DOHH2 (cell line): ENCODE results near the gene SP140.

Experiments used
- H3F3A ChIP-seq: fragments of 200-600 bp; sonication (generic), shearing (Covaris generic); 2 replicates; pipeline ENCODE4 v1.6.0; 2016; ENCODE audit warnings: antibody characterized with exemption, mild to moderate bottlenecking; ENCODE audit not compliant: control insufficient read depth, insufficient read depth
- H3K27ac ChIP-seq: fragments of 200-600 bp; sonication (generic); 2 replicates; pipeline ENCODE4 v1.5.1; 2014; ENCODE audit warnings: low read depth, mild to moderate bottlenecking, low read length, moderate library complexity
- H3K27me3 ChIP-seq: fragments of 200-600 bp; sonication (generic); 2 replicates; pipeline ENCODE4 v1.6.1; 2014; ENCODE audit warnings: mild to moderate bottlenecking, low read length, mixed read lengths; ENCODE audit not compliant: control insufficient read depth
- H3K36me3 ChIP-seq: fragments of 200-600 bp; sonication (generic); 2 replicates; pipeline ENCODE4 v1.6.1; 2014; ENCODE audit warnings: mild to moderate bottlenecking, low read length, moderate library complexity, mixed read lengths; ENCODE audit not compliant: control insufficient read depth
- H3K4me1 ChIP-seq: fragments of 200-600 bp; sonication (generic); 2 replicates; pipeline ENCODE4 v1.6.1; 2014; ENCODE audit warnings: mild to moderate bottlenecking, low read length, mixed read lengths; ENCODE audit not compliant: control insufficient read depth
- H3K4me2 ChIP-seq: fragments of 200-600 bp; sonication (generic); 2 replicates; pipeline ENCODE4 v1.6.0; 2014; ENCODE audit warnings: mild to moderate bottlenecking, low read length, moderate library complexity
- H3K4me3 ChIP-seq: fragments of 200-600 bp; sonication (generic); 2 replicates; pipeline ENCODE4 v1.5.1; 2014; ENCODE audit warnings: mild to moderate bottlenecking, low read length, mixed read lengths
- H3K79me2 ChIP-seq: fragments of 200-600 bp; sonication (generic); 2 replicates; pipeline ENCODE4 v1.6.1; 2014; ENCODE audit warnings: mild to moderate bottlenecking, low read length, mixed read lengths; ENCODE audit not compliant: control insufficient read depth
- H3K9me2 ChIP-seq: fragments of 200-600 bp; sonication (generic); replicated peaks from 2 replicates; pipeline ENCODE4 v1.6.1; 2014; ENCODE audit warnings: mild to moderate bottlenecking, low read length, mixed read lengths; ENCODE audit not compliant: control insufficient read depth
- H3K9me3 ChIP-seq: fragments of 200-600 bp; sonication (generic); 2 replicates; pipeline ENCODE4 v1.6.1; 2014; ENCODE audit warnings: antibody characterized with exemption, low read length, mixed read lengths; ENCODE audit not compliant: control insufficient read depth, insufficient read depth
- H4K20me1 ChIP-seq: fragments of 200-600 bp; sonication (generic); 2 replicates; pipeline ENCODE4 v1.6.0; 2014; ENCODE audit warnings: low read depth, mild to moderate bottlenecking, antibody characterized with exemption, low read length, moderate library complexity; ENCODE audit not compliant: control insufficient read depth, insufficient read depth
- EZH2phosphoT487 ChIP-seq: fragments of 200-600 bp; sonication (generic); IDR thresholded peaks from 2 replicates; pipeline ENCODE4 v1.6.1; 2017; ENCODE audit warnings: borderline replicate concordance, mild to moderate bottlenecking, antibody characterized with exemption, low read length, moderate library complexity, mixed read lengths
- TF ChIP-seq, protein P1 (sequence below): fragments of 200-600 bp; sonication (generic); IDR thresholded peaks from one replicate; pipeline ENCODE4 v1.5.1; 2014; ENCODE audit warnings: antibody characterized with exemption, mild to moderate bottlenecking, low read depth, low read length; ENCODE audit not compliant: poor library complexity, severe bottlenecking

SP140 gene

GRCh38 chr2:230323385-230324106, 98.0 kb downstream of the SP140 start:
- H3K36me3 ChIP-seq: no peaks in the 10 kb centered on the region
- H3K9me3 ChIP-seq: peaks cover 9% of the 10 kb centered on the region; the same call in 1 of the 2 replicates
- peaks cover 29% of the 10 kb centered on the region for H3K4me1 ChIP-seq
- no peaks in the 10 kb centered on the region for H3K79me2 ChIP-seq
- no peaks in the 10 kb centered on the region for H3K27me3 ChIP-seq
- H3F3A ChIP-seq: no peaks in the 10 kb centered on the region; the same call in 1 of the 2 replicates
- H3K4me2 ChIP-seq: no peak overlapping the region
- no peak overlapping the region for H3K27ac ChIP-seq
- H3K9me2 ChIP-seq: no peaks in the 10 kb centered on the region
- no peak overlapping the region for H3K4me3 ChIP-seq
- TF ChIP-seq, protein P1, sequence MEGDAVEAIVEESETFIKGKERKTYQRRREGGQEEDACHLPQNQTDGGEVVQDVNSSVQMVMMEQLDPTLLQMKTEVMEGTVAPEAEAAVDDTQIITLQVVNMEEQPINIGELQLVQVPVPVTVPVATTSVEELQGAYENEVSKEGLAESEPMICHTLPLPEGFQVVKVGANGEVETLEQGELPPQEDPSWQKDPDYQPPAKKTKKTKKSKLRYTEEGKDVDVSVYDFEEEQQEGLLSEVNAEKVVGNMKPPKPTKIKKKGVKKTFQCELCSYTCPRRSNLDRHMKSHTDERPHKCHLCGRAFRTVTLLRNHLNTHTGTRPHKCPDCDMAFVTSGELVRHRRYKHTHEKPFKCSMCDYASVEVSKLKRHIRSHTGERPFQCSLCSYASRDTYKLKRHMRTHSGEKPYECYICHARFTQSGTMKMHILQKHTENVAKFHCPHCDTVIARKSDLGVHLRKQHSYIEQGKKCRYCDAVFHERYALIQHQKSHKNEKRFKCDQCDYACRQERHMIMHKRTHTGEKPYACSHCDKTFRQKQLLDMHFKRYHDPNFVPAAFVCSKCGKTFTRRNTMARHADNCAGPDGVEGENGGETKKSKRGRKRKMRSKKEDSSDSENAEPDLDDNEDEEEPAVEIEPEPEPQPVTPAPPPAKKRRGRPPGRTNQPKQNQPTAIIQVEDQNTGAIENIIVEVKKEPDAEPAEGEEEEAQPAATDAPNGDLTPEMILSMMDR: peak; percentile 55
- no peak for TF ChIP-seq EZH2phosphoT487
- no peaks in the 10 kb centered on the region for H4K20me1 ChIP-seq

GRCh38 chr2:230324503-230324902, 99.0 kb downstream of the SP140 start:
- H4K20me1 ChIP-seq: no peaks in the 10 kb centered on the region
- peaks cover 20% of the 10 kb centered on the region for H3K4me1 ChIP-seq
- H3K9me3 ChIP-seq: peaks cover 9% of the 10 kb centered on the region; the same call in 1 of the 2 replicates
- H3K36me3 ChIP-seq: no peaks in the 10 kb centered on the region
- no peak overlapping the region for H3K4me2 ChIP-seq
- TF ChIP-seq, protein P1: no peak
- no peak for TF ChIP-seq EZH2phosphoT487
- H3K79me2 ChIP-seq: no peaks in the 10 kb centered on the region
- no peaks in the 10 kb centered on the region for H3K9me2 ChIP-seq
- no peaks in the 10 kb centered on the region; the same call in 1 of the 2 replicates for H3F3A ChIP-seq
- H3K27ac ChIP-seq: no peak overlapping the region
- H3K4me3 ChIP-seq: no peak overlapping the region
- no peaks in the 10 kb centered on the region for H3K27me3 ChIP-seq

DNA sequence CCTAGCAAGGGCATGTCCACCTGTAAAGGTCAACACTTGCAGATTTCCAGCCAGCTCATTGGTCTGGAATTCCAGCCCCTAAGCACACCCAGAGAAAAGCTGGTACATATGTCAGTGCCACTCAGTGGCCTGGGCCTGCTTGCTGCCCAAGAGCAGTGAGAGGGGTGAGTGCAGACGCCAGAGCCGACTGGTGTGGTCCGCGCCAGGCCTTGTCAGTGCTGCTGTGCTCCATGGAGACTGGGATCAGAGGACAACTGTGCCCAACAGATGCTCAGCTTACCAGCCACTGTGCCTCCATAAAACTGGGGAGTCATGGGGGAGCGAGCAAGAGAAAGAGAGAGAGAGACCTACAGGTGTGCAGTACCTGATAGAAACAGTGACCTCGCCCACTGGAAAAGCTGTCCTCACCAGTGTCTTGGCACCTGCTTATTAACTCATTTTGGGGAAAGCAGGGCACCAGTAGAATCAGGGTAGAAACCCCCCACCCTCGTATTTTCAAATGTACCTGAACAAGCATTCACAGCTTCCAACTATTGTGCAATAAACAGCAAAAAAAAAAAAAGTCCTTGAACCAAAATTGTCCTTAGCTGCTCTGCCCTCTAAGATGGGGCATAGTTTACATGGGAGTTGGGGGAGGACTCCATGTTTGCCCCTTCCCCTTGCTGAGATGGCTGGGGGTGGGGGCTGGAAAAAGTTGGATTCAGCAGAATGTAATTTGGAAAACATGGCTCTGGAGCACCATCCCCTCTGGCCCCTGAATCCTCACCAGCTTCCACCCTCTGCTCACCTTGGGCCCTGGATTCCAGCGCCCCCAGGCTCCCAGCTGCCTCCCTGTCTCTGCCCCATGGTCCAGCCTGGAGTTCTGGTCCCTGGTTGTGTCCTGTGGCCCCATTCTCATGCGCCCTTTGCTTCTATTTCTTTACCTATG, 100.0 kb downstream of the SP140 start:
- H3K27ac ChIP-seq: no peak overlapping the region
- no peaks in the 10 kb centered on the region for H3K36me3 ChIP-seq
- no peak overlapping the region for H3K4me3 ChIP-seq
- H3K4me2 ChIP-seq: no peak overlapping the region
- H3K79me2 ChIP-seq: no peaks in the 10 kb centered on the region
- H3K9me2 ChIP-seq: no peaks in the 10 kb centered on the region
- peaks cover 9% of the 10 kb centered on the region; the same call in 1 of the 2 replicates for H3K9me3 ChIP-seq
- TF ChIP-seq, protein P1: no peak
- TF ChIP-seq EZH2phosphoT487: no peak
- peaks cover 16% of the 10 kb centered on the region for H3K4me1 ChIP-seq
- H3F3A ChIP-seq: no peaks in the 10 kb centered on the region; the same call in 1 of the 2 replicates
- no peaks in the 10 kb centered on the region for H3K27me3 ChIP-seq
- H4K20me1 ChIP-seq: no peaks in the 10 kb centered on the region
